Mucosa of descending colon (tissue), 3 donors: Measurements from ENCODE around the gene PSMB7. TPM values are rescaled to one million over a fixed set of nuclear protein-coding genes. Genes with fewer than 3 reads are reported as not detected.

Experiments
- ATAC-seq: fragments of 200-7000 bp; cut with Tn5 transposase; one replicate; pipeline ENCODE4 v1.9.1; 2020; ENCODE audit warnings: mild to moderate bottlenecking, moderate library complexity
- DNase-seq, 3 donors: peaks; one replicate each; pipeline ENCODE4 v3.0.0-alpha.2; 2020
- H3K36me3 ChIP-seq: fragments of 200-600 bp; one replicate; pipeline ENCODE4 v1.8.0; 2021; ENCODE audit warnings: low read depth, mild to moderate bottlenecking
- H3K4me1 ChIP-seq: fragments of 200-600 bp; one replicate; pipeline ENCODE4 v1.8.0; 2021; ENCODE audit warnings: low read depth, mild to moderate bottlenecking
- H3K4me3 ChIP-seq: fragments of 200-600 bp; one replicate; pipeline ENCODE4 v1.8.0; 2021; ENCODE audit warnings: mild to moderate bottlenecking
- H3K9me3 ChIP-seq: fragments of 200-600 bp; one replicate; pipeline ENCODE4 v1.8.0; 2021; ENCODE audit warnings: mild to moderate bottlenecking
- CTCF ChIP-seq: fragments of 200-600 bp; IDR thresholded peaks from one replicate; pipeline ENCODE4 v1.8.0; 2022; ENCODE audit warnings: antibody characterized with exemption, mild to moderate bottlenecking
- intact Hi-C, 2 donors: fragments of 100-400 bp; cut with DNase I in 1 of 2; cut with micrococcal nuclease in 1 of 2; formaldehyde crosslinking; loops; one replicate each; pipeline versions ENCODE4 v1.11.0 to v1.11.1; 2022; cut with DNase I, micrococcal nuclease
- total RNA-seq, 3 donors: library from RNA; stranded (reverse); fragmentation: NEBNext Ultra II Directional in 2 of 3; extraction: Animal tissue kit (Norgen Biotek cat#: 25700) in 2 of 3; gene quantifications; one replicate each; pipeline versions ENCODE4 v1.2.1 to v1.2.4, GENCODE V29; 2021 to 2023
- donor health status: DM: no; HTN: no; CAD: no; lungs with moderate emphysema.
- donor health status: DM: no; HTN: no; CAD: no.
- donor health status: DM: no; HTN: yes; CAD: no.

The PSMB7 gene
- total RNA-seq, 3 donors from 2014 or later, result 83.6 to 120 (median 92.3) TPM

- Histone ChIP-seq H3K36me3 (no peaks in the 10 kb centered on the region), H3K9me3 (no peaks in the 10 kb centered on the region), H3K4me1 (no peaks in the 10 kb centered on the region), H3K4me3 (no peak overlapping the region)
- ATAC-seq, result no peak
- no peak for DNase-seq
- no peak for TF ChIP-seq CTCF
- intact Hi-C loops, result no loop called here
Observed at GRCh38 chr9:124361128-124361527, 54.1 kb downstream of the PSMB7 start.

- H3K36me3 ChIP-seq, result no peaks in the 10 kb centered on the region
- no peaks in the 10 kb centered on the region for H3K4me1 ChIP-seq
- TF ChIP-seq CTCF, result no peak
- DNase-seq (no peak), ATAC-seq (no peak)
- no peak overlapping the region for H3K4me3 ChIP-seq
- intact Hi-C loops, result no loop called here
- H3K9me3 ChIP-seq, result no peaks in the 10 kb centered on the region
Observed at GRCh38 chr9:124359855-124360678, 55.2 kb downstream of the PSMB7 start.

GRCh38 chr9:124359426-124359825 lies 55.8 kb downstream of the PSMB7 start:
- intact Hi-C loops, result no loop called here
- no peaks in the 10 kb centered on the region for H3K36me3 ChIP-seq
- ATAC-seq, result no peak
- H3K4me1 ChIP-seq, result no peaks in the 10 kb centered on the region
- no peak overlapping the region for H3K4me3 ChIP-seq
- no peak for TF ChIP-seq CTCF
- no peaks in the 10 kb centered on the region for H3K9me3 ChIP-seq
- DNase-seq, result no peak

GRCh38 chr9:124358631-124359030 lies 56.6 kb downstream of the PSMB7 start:
- Histone ChIP-seq H3K4me1 (no peaks in the 10 kb centered on the region), H3K4me3 (no peak overlapping the region), H3K36me3 (no peaks in the 10 kb centered on the region), H3K9me3 (no peaks in the 10 kb centered on the region)
- intact Hi-C loops, result no loop called here
- ATAC-seq, result no peak
- TF ChIP-seq CTCF, result no peak
- no peak for DNase-seq

GRCh38 chr9:124357721-124358361 lies 57.4 kb downstream of the PSMB7 start:
- H3K4me3 ChIP-seq, result no peak overlapping the region
- peaks cover 2% of the 10 kb centered on the region for H3K36me3 ChIP-seq
- ATAC-seq (peak; percentile 9), DNase-seq (no peak)
- TF ChIP-seq CTCF, result no peak
- H3K4me1 ChIP-seq, result no peaks in the 10 kb centered on the region
- H3K9me3 ChIP-seq, result no peaks in the 10 kb centered on the region
- intact Hi-C loops, result no loop called here
